GM12878 (cell line): Measurements from ENCODE around the gene PSMF1. TPM values are rescaled to one million over a fixed set of nuclear protein-coding genes. Genes with fewer than 3 reads are reported as not detected.

Experiments
- ATAC-seq: fragments of 200-7000 bp; cut with Tn5 transposase; 3 replicates; pipeline ENCODE4 v1.9.1; 2020; ENCODE audit warnings: mild to moderate bottlenecking, moderate library complexity
- BruUV-seq: library from RNA; stranded (reverse); fragments of 400-500 nt; replicated peaks from 2 replicates; lab custom pipeline; 2021; lab: Mats Ljungman, UMichigan
- CTCF ChIA-PET: fragments of 300-600 bp; sonication (Branson Sonifier 250); formaldehyde crosslinking; extraction: SDS; loops from one replicate; lab custom pipeline; 2021; ENCODE audit warnings: inconsistent platforms; lab: Yijun Ruan, JAX
- POLR2A ChIA-PET: fragments of 350-600 bp; formaldehyde crosslinking; extraction: SDS; loops from one replicate; lab custom pipeline; 2021; ENCODE audit warnings: inconsistent platforms; lab: Charles Lee
- RAD21 ChIA-PET: fragments of 300-600 bp; sonication (Branson Sonifier 250); formaldehyde crosslinking; loops from one replicate; lab custom pipeline; 2023; ENCODE audit warnings: antibody characterized with exemption; ENCODE audit not compliant: unreplicated experiment; lab: Charles Lee
- SMC1A ChIA-PET: fragments of 300-600 bp; sonication (Branson Sonifier 250); formaldehyde crosslinking; loops from one replicate; lab custom pipeline; 2023; ENCODE audit not compliant: unreplicated experiment, uncharacterized antibody; lab: Charles Lee
- DNase-seq: peaks from one replicate; pipeline ENCODE4 v3.0.0-alpha.2; 2011; ENCODE audit warnings: low read depth, low spot score
- FAIRE-seq: peaks from 3 replicates; lab custom pipeline; 2011; peaks lifted over from hg19 to GRCh38; lab: Jason Lieb, UNC
- H2AFZ ChIP-seq: 2 replicates; pipeline ENCODE4 v1.6.0; 2011; ENCODE audit warnings: low read depth, low read length, control low read depth; ENCODE audit not compliant: control insufficient read depth
- H3K27ac ChIP-seq: 2 replicates; pipeline ENCODE4 v1.5.1; 2011; ENCODE audit warnings: control low read depth; ENCODE audit not compliant: control insufficient read depth, insufficient read depth
- H3K27me3 ChIP-seq, 2 experiments: replicated peaks in 1 of 2; 2 replicates each; pipeline versions ENCODE4 v1.6.0 to v1.6.1; 2011; ENCODE audit warnings: low read length in 1 of 2; ENCODE audit not compliant: control insufficient read depth in 2 of 2, insufficient read depth in 2 of 2
- H3K36me3 ChIP-seq, 2 experiments: 2 replicates each; pipeline ENCODE4 v1.5.1; 2011; ENCODE audit warnings: low read length in 1 of 2; ENCODE audit not compliant: control insufficient read depth in 2 of 2, insufficient read depth in 2 of 2
- H3K4me1 ChIP-seq: 2 replicates; pipeline ENCODE4 v1.6.1; 2011; ENCODE audit warnings: mild to moderate bottlenecking, low read length, moderate library complexity, mixed read lengths; ENCODE audit not compliant: control insufficient read depth, insufficient read depth
- H3K4me2 ChIP-seq: 2 replicates; pipeline ENCODE4 v1.6.0; 2011; ENCODE audit warnings: control low read depth; ENCODE audit not compliant: control insufficient read depth, insufficient read depth
- H3K4me3 ChIP-seq: fragments of 200-600 bp; sonication (generic); 2 replicates; pipeline ENCODE4 v1.5.1; 2016
- H3K79me2 ChIP-seq: 2 replicates; pipeline ENCODE4 v1.6.0; 2011; ENCODE audit warnings: low read length; ENCODE audit not compliant: control insufficient read depth, insufficient read depth
- H3K9ac ChIP-seq: 2 replicates; pipeline ENCODE4 v1.8.0; 2011; ENCODE audit warnings: low read length, control low read depth, mixed read lengths; ENCODE audit not compliant: control insufficient read depth, insufficient read depth
- H3K9me3 ChIP-seq: replicated peaks from 3 replicates; pipeline ENCODE4 v1.5.1; 2011; ENCODE audit warnings: mild to moderate bottlenecking, low read length; ENCODE audit not compliant: control insufficient read depth, insufficient read depth
- H4K20me1 ChIP-seq: 2 replicates; pipeline ENCODE4 v1.6.0; 2011; ENCODE audit not compliant: control insufficient read depth, insufficient read depth
- EED ChIP-seq: sonication (generic); IDR thresholded peaks from 2 replicates; pipeline ENCODE4 v1.6.1; 2016; ENCODE audit warnings: antibody characterized with exemption, low read depth
- GABPA ChIP-seq: IDR thresholded peaks from 2 replicates; pipeline ENCODE4 v1.6.1; 2014; ENCODE audit warnings: antibody characterized with exemption, low read depth, mild to moderate bottlenecking, inconsistent platforms
- HDAC2 ChIP-seq: fragments of 200-600 bp; sonication (generic); IDR thresholded peaks from 2 replicates; pipeline ENCODE4 v1.6.1; 2017
- NFYA ChIP-seq: IDR thresholded peaks from 2 replicates; pipeline ENCODE4 v1.6.1; 2011; ENCODE audit warnings: low read depth, mild to moderate bottlenecking, low read length, improper control_type of control experiment, borderline replicate concordance
- NFYB ChIP-seq: IDR thresholded peaks from 2 replicates; pipeline ENCODE4 v1.6.1; 2011; ENCODE audit warnings: low read depth, mild to moderate bottlenecking, low read length, improper control_type of control experiment, moderate library complexity; ENCODE audit not compliant: insufficient read depth
- NR2C2 ChIP-seq: IDR thresholded peaks from 2 replicates; pipeline ENCODE4 v1.6.1; 2011; ENCODE audit warnings: borderline replicate concordance, low read depth; ENCODE audit not compliant: control insufficient read depth, insufficient read length
- RB1 ChIP-seq: fragments of 450-650 bp; formaldehyde crosslinking; IDR thresholded peaks from 2 replicates; pipeline ENCODE4 v1.6.1; 2017; ENCODE audit warnings: mild to moderate bottlenecking, borderline replicate concordance
- TARDBP ChIP-seq: IDR thresholded peaks from 2 replicates; pipeline ENCODE4 v1.6.1; 2016; ENCODE audit warnings: borderline replicate concordance
- ZNF217 ChIP-seq: fragments of 450-650 bp; IDR thresholded peaks from 2 replicates; pipeline ENCODE4 v1.6.1; 2017; ENCODE audit warnings: antibody characterized with exemption, mild to moderate bottlenecking
- WGBS: methylation state at CpG from one replicate; pipeline ENCODE4 v1.1.6; 2016; ENCODE audit warnings: low lambda C conversion rate; ENCODE audit not compliant: insufficient replicate concordance, insufficient coverage; ENCODE audit errors: missing lambda C conversion rate; 5-methylcytosine and 5-hydroxymethylcytosine counted together
- in situ Hi-C: fragments of 300-500 bp; cut with MboI; formaldehyde crosslinking; loops from 9 replicates; pipeline ENCODE4 v1.14.3; 2018; ENCODE audit warnings: mixed read lengths
- intact Hi-C: fragments of 100-400 bp; cut with micrococcal nuclease; formaldehyde crosslinking; loops from one replicate; pipeline ENCODE4 v1.14.2; 2022; ENCODE audit not compliant: unreplicated experiment
- polyA plus RNA-seq, 11 experiments: library from polyadenylated mRNA; depleted of rRNA in 4 of 11; unstranded in 6 of 11; stranded (reverse) in 5 of 11; fragments of >200 nt; fragmentation: Nextera tagmentation in 4 of 11; fragmentation: Illumina TruSeq in 1 of 11; extraction: Ambion mirVana in 4 of 11; extraction: Trizol in 1 of 11; gene quantifications; 1 replicate in 1 of 11; 2 replicates in 10 of 11; pipeline versions ENCODE4 v1.2.1 to v1.2.3, GENCODE V29; 2011 to 2016; ENCODE audit warnings: inconsistent platforms in 2 of 11, missing spikeins in 2 of 11, low read depth in 1 of 11
- total RNA-seq, 4 experiments: library from RNA; depleted of rRNA in 3 of 4; stranded (reverse); fragments of >200 nt in 3 of 4; fragmentation: Illumina TruSeq in 1 of 4; extraction: Trizol in 1 of 4; gene quantifications; 2 replicates each; pipeline versions ENCODE4 v1.2.1 to v1.2.3, GENCODE V29; 2013 to 2021
- TF ChIP-seq, protein P1 (sequence below): IDR thresholded peaks from 2 replicates; pipeline ENCODE4 v1.6.1; 2011; ENCODE audit warnings: low read depth, low read length, improper control_type of control experiment, borderline replicate concordance

The PSMF1 gene
- total and polyA plus RNA-seq, 10 of the 15 experiments (the other 5 are each of a cell fraction or from before 2014, with no cell fraction given), result 14.2 to 173 (median 40.6) TPM

DNA sequence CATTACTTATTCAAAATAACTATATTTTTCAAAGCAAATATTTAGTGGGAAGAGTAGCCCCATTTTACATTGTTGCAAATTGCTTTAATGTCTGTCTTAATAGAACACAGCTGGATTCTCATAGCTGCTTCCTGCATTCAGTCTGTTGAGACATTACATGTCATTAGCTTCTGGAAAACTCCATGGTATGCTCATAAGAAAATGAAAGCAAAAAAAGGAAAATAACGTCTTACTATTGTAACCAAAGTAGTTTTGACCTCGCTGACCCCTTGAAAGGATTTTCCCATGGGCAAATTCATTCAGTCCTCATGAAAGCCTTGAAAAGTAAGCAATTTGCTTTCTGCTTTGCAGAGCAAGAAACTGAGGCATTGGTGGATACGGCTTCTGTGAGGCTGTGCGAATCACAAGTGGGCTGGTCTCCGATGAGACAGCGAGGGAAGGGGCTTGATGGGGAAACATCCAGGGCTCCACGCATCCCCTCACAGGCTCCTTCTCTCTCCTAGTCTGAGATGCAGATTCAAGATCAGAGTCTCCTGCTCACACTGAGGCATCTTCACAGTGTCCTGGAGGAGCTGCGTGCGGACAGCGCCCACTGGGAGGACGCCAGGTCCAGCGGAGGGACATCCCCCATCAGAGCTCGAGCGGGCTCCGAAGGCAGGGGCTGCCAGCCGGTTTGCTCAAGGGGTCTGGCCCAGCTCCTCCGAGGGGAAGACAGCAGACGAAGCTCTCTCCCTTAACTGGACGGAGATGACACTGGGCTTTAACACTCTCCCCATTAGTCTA lies 88.2 kb downstream of the PSMF1 start (continued):
- TF ChIP-seq EED, result no peak
- TF ChIP-seq RB1, result no peak
- TF ChIP-seq NFYA, result no peak
- no peak for TF ChIP-seq HDAC2
- TF ChIP-seq GABPA, result no peak
- TF ChIP-seq, protein P1, sequence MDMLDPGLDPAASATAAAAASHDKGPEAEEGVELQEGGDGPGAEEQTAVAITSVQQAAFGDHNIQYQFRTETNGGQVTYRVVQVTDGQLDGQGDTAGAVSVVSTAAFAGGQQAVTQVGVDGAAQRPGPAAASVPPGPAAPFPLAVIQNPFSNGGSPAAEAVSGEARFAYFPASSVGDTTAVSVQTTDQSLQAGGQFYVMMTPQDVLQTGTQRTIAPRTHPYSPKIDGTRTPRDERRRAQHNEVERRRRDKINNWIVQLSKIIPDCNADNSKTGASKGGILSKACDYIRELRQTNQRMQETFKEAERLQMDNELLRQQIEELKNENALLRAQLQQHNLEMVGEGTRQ, result no peak
- TF ChIP-seq ZNF217, result no peak
- TF ChIP-seq, all 136 proteins: peak for 0

- Histone ChIP-seq H2AFZ (no peak overlapping the region), H3K4me1 (no peaks in the 10 kb centered on the region), H3K9ac (no peak overlapping the region), H3K79me2 (no peaks in the 10 kb centered on the region), H3K9me3 (no peaks in the 10 kb centered on the region), H3K36me3 (no peaks in the 10 kb centered on the region), H4K20me1 (no peaks in the 10 kb centered on the region), H3K4me3 (no peak overlapping the region), H3K4me2 (no peak overlapping the region), H3K27ac (no peak overlapping the region), H3K27me3 (peaks cover 0 to 4% of the 10 kb centered on the region in 2 experiments; a peak in 2 of 4 replicates)
- ChIA-PET POLR2A (no interaction called here), SMC1A (no interaction called here), CTCF (no interaction called here), RAD21 (interaction anchor here (0.6 kb wide), 1 partner anchor 389 kb away, joined by 3 read pairs; no protein-coding TSS in a partner anchor)
- FAIRE-seq (no peak), DNase-seq (no peak), ATAC-seq (peak; percentile 25; the same call in 1 of the 3 replicates)
- TF ChIP-seq TARDBP (no peak), NFYB (peak; percentile 56), NR2C2 (no peak)
- intact Hi-C loops (no loop called here), in situ Hi-C loops (no loop called here)
- 37% methylated on average over 3 of the region's 3 CpGs for WGBS
- no TSS peak for BruUV-seq
Measured at GRCh38 chr20:1207293-1207878, 89.0 kb downstream of the PSMF1 start.
